ENCODE data around the gene GABARAPL2.

Gene GABARAPL2

GRCh38 chr16:75555213-75555706 is 10.9 kb upstream of the GABARAPL2 start:
- no peak for DNase-seq

DNA sequence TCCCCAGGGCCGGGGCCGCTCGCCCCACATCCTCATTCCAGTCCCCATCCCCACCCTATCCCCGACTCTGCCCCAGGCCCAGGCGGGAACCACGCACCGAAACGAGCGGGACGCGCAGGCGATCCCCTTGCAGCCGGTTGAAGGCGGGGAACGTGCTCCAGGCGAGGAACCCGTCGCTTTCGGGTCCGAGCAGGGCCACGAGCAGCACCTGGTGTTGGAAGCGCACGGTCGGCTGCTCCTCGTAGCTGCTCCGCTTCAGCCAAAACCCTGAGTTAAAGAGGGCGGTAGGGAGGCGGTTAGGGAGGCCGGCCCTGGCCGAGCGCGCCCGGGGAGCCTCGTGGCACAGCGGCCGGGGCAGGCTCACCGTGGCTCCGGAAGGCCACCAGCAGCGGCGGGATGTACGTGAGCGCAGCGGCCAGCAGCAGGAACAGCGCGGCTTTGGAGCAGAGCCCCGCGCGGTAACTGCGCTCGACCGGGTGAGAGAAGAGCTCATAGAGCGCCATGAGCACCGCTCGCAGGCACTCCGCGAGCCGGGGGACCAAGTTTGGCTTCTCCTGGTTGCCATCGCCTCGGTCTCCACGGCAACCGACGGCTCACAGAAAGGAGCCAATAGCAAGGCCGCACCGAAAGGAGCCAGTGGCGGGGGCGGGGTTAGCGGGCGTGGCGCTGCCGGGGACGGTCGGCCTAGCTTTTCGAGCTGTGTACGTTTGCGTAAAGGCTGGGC is 10.3 kb upstream of the GABARAPL2 start, which contains the start of gene TMEM231:
Gene TMEM231 (minus strand): TSS at position 546 of the 724 bp plus-strand sequence. CDS start 43 bp downstream, at position 503.
- DNase-seq = peak; percentile 97

- no peak for DNase-seq
These were observed 9.7 kb upstream of the GABARAPL2 start for GRCh38 chr16:75556431-75556950.

GRCh38 chr16:75558846-75559401 is 7.3 kb upstream of the GABARAPL2 start:
- no peak for DNase-seq

GRCh38 chr16:75559564-75560372 is 6.4 kb upstream of the GABARAPL2 start:
- no peak for DNase-seq

DNA sequence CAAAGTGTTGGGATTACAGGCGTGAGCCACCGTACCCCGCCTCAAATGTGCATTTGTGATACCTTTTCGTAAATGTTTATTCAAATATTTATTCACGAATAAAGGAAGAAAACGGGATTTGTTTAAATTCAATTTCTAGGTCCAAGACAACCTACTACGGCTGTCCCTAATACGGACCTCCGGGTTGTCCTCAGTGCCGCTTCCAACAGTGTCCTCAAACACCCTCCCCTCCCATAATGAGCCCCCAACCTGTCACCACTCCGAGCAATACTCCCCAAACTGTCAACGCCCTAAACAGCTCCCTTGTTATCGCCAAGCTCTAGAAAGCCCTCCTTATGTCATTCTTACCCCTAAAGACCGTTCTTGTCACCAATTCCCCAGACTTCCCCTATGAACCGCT is 539 bp upstream of the GABARAPL2 start:
- no peak for DNase-seq

GRCh38 chr16:75566758-75567255 is 628 bp downstream of the GABARAPL2 start:
- peak; percentile 39 for DNase-seq

- no peak for DNase-seq
These were observed 1.7 kb downstream of the GABARAPL2 start for GRCh38 chr16:75567911-75568310.

- DNase-seq = no peak
These were observed 4.4 kb downstream of the GABARAPL2 start for GRCh38 chr16:75570396-75571065.

DNA sequence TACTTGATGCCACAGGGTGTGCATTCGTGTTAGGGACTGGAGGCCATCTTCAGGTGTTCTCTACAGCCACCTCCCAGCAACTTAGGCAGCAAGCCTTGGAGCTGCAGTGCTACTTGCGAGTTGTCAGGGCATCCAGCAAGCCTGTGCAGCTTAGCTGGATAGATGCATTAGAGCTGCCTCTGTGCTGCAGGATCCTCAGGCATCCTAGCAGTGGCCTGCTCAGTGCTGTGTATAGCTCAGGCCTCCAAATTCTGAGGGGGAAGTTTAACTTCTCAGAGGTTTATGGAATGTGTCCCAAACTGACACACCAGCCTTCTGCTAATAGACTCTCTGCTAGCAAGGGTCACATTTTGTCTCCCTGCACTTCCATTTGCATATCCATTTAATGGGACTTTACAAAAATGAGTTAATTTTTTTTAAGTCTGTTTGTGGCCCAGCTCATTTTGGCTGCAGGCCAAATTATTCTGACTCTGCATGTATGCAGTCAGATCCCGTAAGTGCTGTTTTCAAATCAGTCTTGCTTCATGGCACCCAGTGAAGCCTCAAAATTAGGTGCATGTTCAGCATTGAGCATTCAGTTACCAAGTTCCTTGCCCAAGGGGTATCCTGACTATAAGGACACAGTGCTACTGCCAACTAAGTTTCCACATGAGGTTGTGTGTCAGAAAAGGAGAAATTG is 6.8 kb downstream of the GABARAPL2 start:
- no peak for DNase-seq

- DNase-seq = no peak
These were observed 7.8 kb downstream of the GABARAPL2 start for GRCh38 chr16:75573955-75574354.

DNA sequence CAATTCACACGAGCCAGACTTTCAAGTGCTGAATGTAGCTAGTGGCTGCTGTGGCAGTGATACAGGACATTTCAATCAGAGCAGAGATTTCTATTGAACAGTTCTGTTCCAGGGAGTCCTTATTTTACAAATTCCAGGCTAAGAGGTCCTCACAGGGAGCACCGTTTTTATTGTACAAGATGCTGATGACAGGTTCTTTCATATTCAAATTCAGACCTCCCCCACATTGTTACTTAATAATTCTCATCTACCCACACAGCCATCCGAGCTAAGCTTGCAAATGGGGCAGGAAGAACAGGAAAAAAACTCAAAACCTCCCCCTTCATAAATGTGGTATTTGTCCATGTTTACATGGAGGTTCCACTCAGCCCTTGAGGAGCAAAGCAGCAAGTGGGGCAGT is 9.8 kb downstream of the GABARAPL2 start:
- no peak for DNase-seq

- no peak for DNase-seq
These were observed 10.2 kb downstream of the GABARAPL2 start for GRCh38 chr16:75576384-75576811.

GRCh38 chr16:75578212-75578611 is 12.0 kb downstream of the GABARAPL2 start:
- no peak for DNase-seq

- DNase-seq = no peak
These were observed 12.5 kb downstream of the GABARAPL2 start for GRCh38 chr16:75578725-75579124.

- no peak for DNase-seq
These were observed 13.2 kb downstream of the GABARAPL2 start for GRCh38 chr16:75579281-75579834.

DNA sequence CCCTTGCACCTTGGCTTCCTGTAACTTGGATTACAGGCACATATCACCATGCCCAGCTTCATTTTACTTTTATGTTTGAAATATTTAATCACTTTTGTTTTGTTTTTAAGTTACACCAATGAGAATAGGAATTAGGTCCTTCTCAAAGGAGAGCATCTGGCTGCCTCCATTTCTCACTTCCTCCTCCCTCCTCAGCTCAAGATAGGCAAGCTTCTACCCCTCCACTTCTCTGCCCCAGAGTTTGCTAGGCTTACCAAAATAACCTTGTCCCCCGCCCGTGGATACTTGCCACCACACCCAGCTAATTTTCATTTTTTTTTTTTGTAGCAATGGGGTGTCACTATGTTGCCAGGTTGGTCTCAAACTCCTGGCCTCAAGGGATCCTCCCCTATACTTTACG is 17.9 kb downstream of the GABARAPL2 start:
- no peak for DNase-seq

DNA sequence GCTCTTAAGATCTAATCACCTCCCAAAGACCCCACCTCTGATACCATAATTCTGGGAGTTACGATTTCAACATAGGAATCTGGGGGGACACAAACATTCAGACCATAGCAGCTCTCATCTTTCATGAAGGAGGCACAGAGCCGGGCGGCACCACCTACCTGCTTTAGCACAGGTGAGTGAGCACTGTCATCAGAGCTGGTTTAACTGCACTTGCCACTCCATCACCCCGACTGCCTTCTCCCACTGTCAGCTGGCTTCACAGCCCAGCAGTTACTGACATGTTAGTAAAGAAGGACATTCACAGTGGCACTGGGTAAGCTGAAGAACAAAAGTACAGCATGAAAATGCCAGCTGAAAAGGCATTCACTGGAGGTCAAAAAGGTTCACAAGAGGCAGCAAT is 22.5 kb downstream of the GABARAPL2 start:
- no peak for DNase-seq

DNA sequence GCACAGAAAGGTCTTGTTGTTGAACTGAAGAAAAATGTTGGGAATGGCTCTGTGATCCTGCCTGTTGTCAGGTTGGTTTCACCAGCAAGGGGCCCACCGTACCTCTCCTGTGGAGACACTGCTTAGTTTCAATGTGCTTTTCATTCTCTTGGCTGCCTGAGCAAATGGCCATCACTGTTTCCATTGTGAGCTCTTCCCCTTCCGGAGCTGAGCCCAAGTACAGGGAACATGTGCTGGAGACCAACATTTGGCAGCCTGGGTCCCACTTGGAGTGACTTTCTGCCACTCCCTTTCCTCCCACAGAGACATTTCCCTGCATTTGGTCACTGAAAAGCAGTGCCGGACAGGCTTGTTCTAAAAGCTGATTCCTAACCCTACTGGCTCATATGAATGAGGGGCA is 23.1 kb downstream of the GABARAPL2 start:
- DNase-seq = no peak

GRCh38 chr16:75590920-75591843 is 25.0 kb downstream of the GABARAPL2 start:
- DNase-seq = no peak
